Pancreas (tissue), 10 donors: ENCODE measurements around the gene NR1H4. TPM values are rescaled to one million over a fixed set of nuclear protein-coding genes. Genes with fewer than 3 reads are reported as not detected.
A peak's percentile ranks its signal among the peaks of the same experiment; 100 is the strongest.
"Not testable (repeated sequence)": the region's sequence is repeated elsewhere in the genome, so short reads cannot be mapped to it uniquely, and the experiment has no call there.

Experiments used
- ATAC-seq, 4 donors: fragments of 200-7000 bp; cut with Tn5 transposase; one replicate each; pipeline versions ENCODE4 v1.8.0 to v1.9.1; 2020; ENCODE audit warnings: mild to moderate bottlenecking in 4 of 4, moderate library complexity in 4 of 4
- DNase-seq, 6 donors: peaks; one replicate each; pipeline ENCODE4 v3.0.0-alpha.2; 2020
- FAIRE-seq: peaks from 2 replicates; lab custom pipeline; 2012; peaks lifted over from hg19 to GRCh38; lab: Jason Lieb, UNC
- H3K27ac ChIP-seq, 4 donors: fragments of 200-600 bp; sonication (generic); 1 replicate in 3 of 4; 2 replicates in 1 of 4; pipeline versions ENCODE4 v1.5.0 to v1.8.0; 2020
- H3K27me3 ChIP-seq, 4 donors: fragments of 200-600 bp; one replicate each; pipeline ENCODE4 v1.8.0; 2021
- H3K36me3 ChIP-seq, 3 donors: fragments of 200-600 bp; sonication (generic) in 1 of 3; one replicate each; pipeline versions ENCODE4 v1.5.0 to v1.8.0; 2020 to 2021
- H3K4me1 ChIP-seq, 3 donors: fragments of 200-600 bp; one replicate each; pipeline ENCODE4 v1.8.0; 2021
- H3K4me3 ChIP-seq, 4 donors: fragments of 200-600 bp; sonication (generic) in 2 of 4; one replicate each; pipeline versions ENCODE4 v1.5.0 to v1.8.0; 2020 to 2021
- H3K9me3 ChIP-seq, 4 donors: fragments of 200-600 bp; one replicate each; pipeline ENCODE4 v1.8.0; 2021
- WGBS, 2 donors: extraction: QIAGEN DNeasy Blood & Tissue Kit; methylation state at CpG; one replicate each; pipeline ENCODE4 v1.1.7; 2013; 5-methylcytosine and 5-hydroxymethylcytosine counted together
- intact Hi-C, 3 donors: fragments of 100-400 bp; cut with DNase I; formaldehyde crosslinking; loops; one replicate each; pipeline versions ENCODE4 v1.11.1 to v1.14.2; 2022
- polyA plus RNA-seq, 2 donors: library from polyadenylated mRNA; stranded (reverse); fragments of 200-250 nt; gene quantifications; one replicate each; pipeline ENCODE4 v1.2.3, GENCODE V29; 2013
- total RNA-seq, 6 donors: library from RNA; stranded (reverse); fragmentation: NEBNext Ultra II Directional in 4 of 6; extraction: Animal tissue kit (Norgen Biotek cat#: 25700) in 4 of 6; gene quantifications; one replicate each; pipeline versions ENCODE4 v1.2.1 to v1.2.4, GENCODE V29; 2021 to 2023
- TF ChIP-seq, protein P1 (sequence below), 4 donors: fragments of 200-600 bp; sonication (generic) in 3 of 4; IDR thresholded peaks; one replicate each; pipeline versions ENCODE4 v1.5.0 to v1.8.0; 2021; ENCODE audit warnings: antibody characterized with exemption in 4 of 4
- donor health status: healthy with polysubstance abuse.
- donor health status: DM: no; HTN: no; CAD: no; lungs with moderate emphysema.
- donor health status: DM: no; HTN: no; CAD: no.
- donor health status: control.
- donor health status: control.
- donor health status: Bipolar disorder and iron deficiency.
- donor health status: DM: yes; HTN: yes; CAD: no.
- donor health status: DM: no; HTN: no; CAD: no.
- donor health status: DM: no; HTN: no; CAD: no.
- donor health status: DM: yes; HTN: yes; CAD: no.

The NR1H4 gene
- total and polyA plus RNA-seq, 8 donors: 1.1 to 9.2 (median 2.8) TPM

- DNase-seq (peak in 3 of 6 donors; percentile 26 to 43 (median 29)), FAIRE-seq (peak; percentile 97), ATAC-seq (peak; percentile 95 to 98 (median 96))
- Histone ChIP-seq H3K9me3 (no peaks in the 10 kb centered on the region), H3K4me1 (peaks cover 6 to 11% (median 9%) of the 10 kb centered on the region in 3 donors), H3K4me3 (no peak overlapping the region), H3K27me3 (no peaks in the 10 kb centered on the region), H3K27ac (no peak overlapping the region), H3K36me3 (no peaks in the 10 kb centered on the region)
- intact Hi-C loops: loop anchor here in 1 of 3 donors (10.0 kb wide), 1 partner anchor 320 kb away; no protein-coding TSS in a partner anchor
- TF ChIP-seq, protein P1, sequence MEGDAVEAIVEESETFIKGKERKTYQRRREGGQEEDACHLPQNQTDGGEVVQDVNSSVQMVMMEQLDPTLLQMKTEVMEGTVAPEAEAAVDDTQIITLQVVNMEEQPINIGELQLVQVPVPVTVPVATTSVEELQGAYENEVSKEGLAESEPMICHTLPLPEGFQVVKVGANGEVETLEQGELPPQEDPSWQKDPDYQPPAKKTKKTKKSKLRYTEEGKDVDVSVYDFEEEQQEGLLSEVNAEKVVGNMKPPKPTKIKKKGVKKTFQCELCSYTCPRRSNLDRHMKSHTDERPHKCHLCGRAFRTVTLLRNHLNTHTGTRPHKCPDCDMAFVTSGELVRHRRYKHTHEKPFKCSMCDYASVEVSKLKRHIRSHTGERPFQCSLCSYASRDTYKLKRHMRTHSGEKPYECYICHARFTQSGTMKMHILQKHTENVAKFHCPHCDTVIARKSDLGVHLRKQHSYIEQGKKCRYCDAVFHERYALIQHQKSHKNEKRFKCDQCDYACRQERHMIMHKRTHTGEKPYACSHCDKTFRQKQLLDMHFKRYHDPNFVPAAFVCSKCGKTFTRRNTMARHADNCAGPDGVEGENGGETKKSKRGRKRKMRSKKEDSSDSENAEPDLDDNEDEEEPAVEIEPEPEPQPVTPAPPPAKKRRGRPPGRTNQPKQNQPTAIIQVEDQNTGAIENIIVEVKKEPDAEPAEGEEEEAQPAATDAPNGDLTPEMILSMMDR (IDR thresholded peaks at IDR 0.05): peak; percentile 62 to 91 (median 76)
- WGBS, 2 donors: 0% methylated on average over 1 of the region's 1 CpG
Measured at GRCh38 chr12:100554608-100555077, 81.0 kb downstream of the NR1H4 start.

DNA sequence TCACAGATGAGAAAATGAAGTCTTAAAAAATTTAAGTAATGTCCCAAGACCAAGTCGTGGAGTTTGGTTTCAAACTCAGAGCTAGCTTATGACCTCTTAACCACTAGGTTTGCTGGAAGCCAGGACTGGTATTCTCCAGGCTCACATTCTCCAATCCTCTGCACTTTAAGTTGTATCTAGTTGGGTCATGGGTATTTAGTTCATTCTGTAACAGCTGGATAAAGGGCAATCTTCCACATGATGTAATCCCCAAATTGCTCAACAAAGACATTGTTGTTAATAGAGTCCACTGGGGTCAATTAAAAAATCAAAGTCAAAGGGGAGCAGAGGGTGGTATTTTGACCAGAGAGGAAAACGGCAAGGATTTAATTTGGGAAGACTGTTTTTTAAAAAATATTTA lies 82.1 kb downstream of the NR1H4 start:
- H3K27me3 ChIP-seq: no peaks in the 10 kb centered on the region
- WGBS, 2 donors: 33 to 47% methylated on average over 2 of the region's 2 CpGs
- H3K4me1 ChIP-seq: peaks cover 6 to 11% (median 9%) of the 10 kb centered on the region in 3 donors
- ATAC-seq (peak in 3 of 4 donors; percentile 58 to 74 (median 74)), FAIRE-seq (no peak), DNase-seq (no peak)
- no peak overlapping the region for H3K27ac ChIP-seq
- no peaks in the 10 kb centered on the region for H3K9me3 ChIP-seq
- intact Hi-C loops: loop anchor here in 1 of 3 donors (10.0 kb wide), 1 partner anchor 321 kb away; no protein-coding TSS in a partner anchor
- no peaks in the 10 kb centered on the region for H3K36me3 ChIP-seq
- TF ChIP-seq, protein P1 (IDR thresholded peaks at IDR 0.05): no peak
- no peak overlapping the region for H3K4me3 ChIP-seq

DNA sequence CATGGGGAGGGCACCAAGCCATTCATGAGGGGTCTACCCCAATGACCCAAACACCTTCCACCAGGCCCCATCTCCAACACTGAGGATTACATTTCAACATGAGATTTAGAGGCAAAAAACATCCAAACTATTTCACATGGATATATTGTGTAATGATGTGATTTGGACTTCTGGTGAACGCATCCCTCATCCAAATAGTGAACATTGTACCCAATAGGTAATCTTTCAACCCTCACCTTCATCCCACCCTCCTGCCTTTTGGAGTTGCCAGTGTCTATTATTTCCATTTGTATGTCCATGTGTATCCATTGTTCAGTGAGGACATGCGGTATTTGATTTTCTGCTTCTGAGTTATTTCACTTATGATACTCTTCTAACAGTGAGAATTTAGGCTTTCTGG lies 83.7 kb downstream of the NR1H4 start:
- WGBS, 2 donors: 95 to 96% methylated on average over 2 of the region's 2 CpGs
- FAIRE-seq (no peak), ATAC-seq (no peak), DNase-seq (no peak)
- peaks cover 6 to 11% (median 9%) of the 10 kb centered on the region in 3 donors for H3K4me1 ChIP-seq
- no peaks in the 10 kb centered on the region for H3K27me3 ChIP-seq
- H3K27ac ChIP-seq: no peak overlapping the region
- H3K4me3 ChIP-seq: no peak overlapping the region
- intact Hi-C loops: loop anchor here in 1 of 3 donors (10.0 kb wide), 1 partner anchor 323 kb away; no protein-coding TSS in a partner anchor
- TF ChIP-seq, protein P1 (IDR thresholded peaks at IDR 0.05): no peak
- H3K36me3 ChIP-seq: no peaks in the 10 kb centered on the region
- H3K9me3 ChIP-seq: no peaks in the 10 kb centered on the region

GRCh38 chr12:100559261-100559660 lies 85.6 kb downstream of the NR1H4 start:
- intact Hi-C loops: loop anchor here in 1 of 3 donors (10.0 kb wide), 1 partner anchor 324 kb away; no protein-coding TSS in a partner anchor
- 81 to 94% methylated on average over 8 to 21 of the region's 21 CpGs for WGBS, 2 donors

DNA sequence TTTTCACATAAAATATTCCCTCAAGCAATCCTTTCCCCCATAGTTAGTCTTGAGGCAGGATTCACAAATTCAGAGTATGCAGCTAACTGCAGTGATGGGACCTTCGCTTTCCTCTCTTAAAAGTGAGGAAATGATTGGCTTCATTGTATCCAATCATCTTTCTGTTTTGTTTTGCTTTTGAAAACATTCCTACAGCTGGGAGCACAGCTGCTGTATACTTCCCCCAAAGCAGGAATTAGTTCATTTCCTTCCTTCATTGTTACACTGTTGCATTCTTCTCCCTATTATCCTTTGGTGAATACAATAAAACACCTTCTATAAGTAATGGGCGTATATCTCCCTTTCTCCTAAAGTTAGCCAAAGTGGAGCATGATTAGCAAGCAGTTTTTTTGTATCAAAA lies 90.4 kb downstream of the NR1H4 start:
- Histone ChIP-seq H3K4me1 (no peaks in the 10 kb centered on the region), H3K4me3 (no peak overlapping the region), H3K27ac (no peak overlapping the region), H3K27me3 (peaks cover 0 to 5% (median 0%) of the 10 kb centered on the region in 4 donors), H3K9me3 (no peaks in the 10 kb centered on the region), H3K36me3 (peaks cover 0 to 4% (median 0%) of the 10 kb centered on the region in 3 donors)
- no peak for FAIRE-seq
- WGBS, 2 donors: 66 to 67% methylated on average over 2 of the region's 2 CpGs
- ATAC-seq: no peak
- intact Hi-C loops: no loop called here
- no peak for DNase-seq
- TF ChIP-seq, protein P1 (IDR thresholded peaks at IDR 0.05): no peak

More at GRCh38 chr12:100559261-100559660, 85.6 kb downstream of the NR1H4 start:
- not testable (repeated sequence) for H3K27ac ChIP-seq, ATAC-seq, H3K36me3 ChIP-seq, FAIRE-seq, H3K27me3 ChIP-seq, H3K9me3 ChIP-seq, H3K4me3 ChIP-seq
- peaks cover 6 to 11% (median 9%) of the 10 kb centered on the region in 3 donors for H3K4me1 ChIP-seq
- peak in 1 of 6 donors; percentile 62 for DNase-seq
